GM12878 (cell line): ENCODE data around the gene KCTD2. TPM values are rescaled to one million over a fixed set of nuclear protein-coding genes. Genes with fewer than 3 reads are reported as not detected.

Source experiments
- CBX5 ChIP-seq: sonication (generic); IDR thresholded peaks from 2 replicates; pipeline ENCODE4 v1.6.1; 2016; ENCODE audit warnings: low read depth, moderate library complexity, mild to moderate bottlenecking, inconsistent platforms
- CUX1 ChIP-seq: IDR thresholded peaks from 2 replicates; pipeline ENCODE4 v1.6.1; 2012; ENCODE audit warnings: improper control_type of control experiment, low read depth, low read length; ENCODE audit not compliant: insufficient replicate concordance
- E2F8 ChIP-seq: fragments of 450-650 bp; IDR thresholded peaks from 2 replicates; pipeline ENCODE4 v1.6.1; 2018; ENCODE audit warnings: mild to moderate bottlenecking, low read depth, moderate library complexity; ENCODE audit not compliant: partially characterized antibody
- MXI1 ChIP-seq: fragments of 150-350 bp; IDR thresholded peaks from 2 replicates; pipeline ENCODE4 v1.6.1; 2011; ENCODE audit warnings: low read depth, mild to moderate bottlenecking, inconsistent platforms, low read length, improper control_type of control experiment
- RELA ChIP-seq: fragments of 450-650 bp; IDR thresholded peaks from 2 replicates; pipeline ENCODE4 v1.8.0; 2014; ENCODE audit warnings: borderline replicate concordance; ENCODE audit not compliant: partially characterized antibody
- STAT3 ChIP-seq: IDR thresholded peaks from 2 replicates; pipeline ENCODE4 v1.6.1; 2011; ENCODE audit warnings: low read depth, low read length, improper control_type of control experiment
- ZBTB4 ChIP-seq: fragments of 450-650 bp; formaldehyde crosslinking; IDR thresholded peaks from 2 replicates; pipeline ENCODE4 v1.4.0; 2022; ENCODE audit warnings: mild to moderate bottlenecking, moderate library complexity
- polyA plus RNA-seq, 11 experiments: library from polyadenylated mRNA; depleted of rRNA in 4 of 11; unstranded in 6 of 11; stranded (reverse) in 5 of 11; fragments of >200 nt; fragmentation: Nextera tagmentation in 4 of 11; fragmentation: Illumina TruSeq in 1 of 11; extraction: Ambion mirVana in 4 of 11; extraction: Trizol in 1 of 11; gene quantifications; 1 replicate in 1 of 11; 2 replicates in 10 of 11; pipeline versions ENCODE4 v1.2.1 to v1.2.3, GENCODE V29; 2011 to 2016; ENCODE audit warnings: inconsistent platforms in 2 of 11, missing spikeins in 2 of 11, low read depth in 1 of 11
- total RNA-seq, 4 experiments: library from RNA; depleted of rRNA in 3 of 4; stranded (reverse); fragments of >200 nt in 3 of 4; fragmentation: Illumina TruSeq in 1 of 4; extraction: Trizol in 1 of 4; gene quantifications; 2 replicates each; pipeline versions ENCODE4 v1.2.1 to v1.2.3, GENCODE V29; 2013 to 2021

The KCTD2 gene
- total and polyA plus RNA-seq, 10 of the 15 experiments (the other 5 are each of a cell fraction or from before 2014, with no cell fraction given) = 1.5 to 27.5 (median 13.7) TPM

GRCh38 chr17:75086496-75087181 is 39.6 kb downstream of the KCTD2 start (continued):
- TF ChIP-seq ZBTB4 (CRISPR knock-in tag) (no peak), CUX1 (no peak), CBX5 (no peak), E2F8 (no peak), RELA (no peak), MXI1 (no peak), STAT3 (no peak)
